HTR-8/SVneo (cell line): ENCODE results near the gene DCPS.
A peak's percentile ranks its signal among the peaks of the same experiment; 100 is the strongest.
"Not testable (repeated sequence)": the region's sequence is repeated elsewhere in the genome, so short reads cannot be mapped to it uniquely, and the experiment has no call there.

Source experiments
- DNase-seq: peaks from one replicate; pipeline ENCODE4 v3.0.0; 2011; ENCODE audit warnings: low spot score, mixed read lengths; ENCODE audit not compliant: insufficient read length
- FAIRE-seq: peaks from 2 replicates; lab custom pipeline; 2011; peaks lifted over from hg19 to GRCh38; lab: Jason Lieb, UNC

DCPS gene, protein sequence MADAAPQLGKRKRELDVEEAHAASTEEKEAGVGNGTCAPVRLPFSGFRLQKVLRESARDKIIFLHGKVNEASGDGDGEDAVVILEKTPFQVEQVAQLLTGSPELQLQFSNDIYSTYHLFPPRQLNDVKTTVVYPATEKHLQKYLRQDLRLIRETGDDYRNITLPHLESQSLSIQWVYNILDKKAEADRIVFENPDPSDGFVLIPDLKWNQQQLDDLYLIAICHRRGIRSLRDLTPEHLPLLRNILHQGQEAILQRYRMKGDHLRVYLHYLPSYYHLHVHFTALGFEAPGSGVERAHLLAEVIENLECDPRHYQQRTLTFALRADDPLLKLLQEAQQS

DNA sequence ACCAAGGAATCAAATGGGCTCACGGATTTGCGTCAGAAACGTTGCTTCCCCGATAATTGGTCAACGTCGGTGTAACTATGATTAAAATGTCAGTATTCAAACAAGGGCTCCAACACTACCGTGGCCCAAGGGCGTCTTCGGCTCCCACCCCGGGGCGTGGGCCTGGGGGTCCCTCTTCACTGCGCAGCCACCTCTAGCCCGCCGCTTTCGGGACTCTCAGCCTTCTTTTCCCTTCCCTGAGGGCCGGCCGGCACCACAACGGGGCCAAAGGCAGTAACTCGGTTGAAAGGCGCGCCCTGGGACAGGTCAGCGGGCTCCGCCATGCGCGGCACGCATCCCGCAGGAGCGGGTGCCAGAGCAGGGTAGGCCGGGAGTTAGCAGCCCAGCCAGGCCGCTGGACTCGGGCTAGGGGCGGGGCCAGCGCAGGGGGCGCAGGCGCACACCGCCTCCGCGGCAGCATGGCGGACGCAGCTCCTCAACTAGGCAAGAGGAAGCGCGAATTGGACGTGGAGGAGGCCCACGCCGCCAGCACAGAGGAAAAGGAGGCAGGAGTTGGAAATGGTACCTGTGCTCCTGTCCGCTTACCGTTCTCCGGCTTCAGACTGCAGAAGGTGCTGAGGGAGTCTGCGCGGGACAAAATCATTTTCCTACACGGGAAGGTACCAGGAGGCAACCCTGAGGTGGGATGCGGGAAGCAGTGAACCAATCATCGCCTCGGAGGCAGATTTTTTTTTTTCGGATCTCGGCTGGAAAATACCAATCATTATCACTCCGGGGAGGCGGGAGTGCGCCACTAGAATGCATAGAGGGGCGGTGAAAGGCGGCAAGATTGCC, at the start of gene DCPS:
Gene DCPS (plus strand): TSS at position 438 of the 834 bp plus-strand sequence. CDS start 21 bp downstream, at position 459.
- FAIRE-seq (peak; percentile 70), DNase-seq (peak; percentile 88)

DNA sequence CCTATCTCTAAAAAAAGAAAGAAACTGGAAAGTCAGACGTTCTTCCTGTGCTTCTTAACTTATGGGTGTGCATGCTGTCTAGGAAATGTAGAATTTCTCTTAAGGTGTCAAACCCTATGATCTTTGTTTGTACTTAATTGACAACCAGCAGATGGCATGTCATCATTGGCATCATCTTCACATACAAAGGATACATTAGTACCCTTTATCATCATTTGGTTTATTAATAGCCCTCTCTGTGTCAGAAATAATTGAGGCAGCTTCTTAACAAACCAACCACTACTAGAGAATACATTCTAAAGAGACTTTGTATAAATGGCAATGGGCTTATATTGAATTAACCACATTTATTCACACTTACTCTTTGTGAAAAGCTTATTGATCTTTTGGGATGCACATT, 49.0 kb upstream of the DCPS start:
- no peak for FAIRE-seq

DNA sequence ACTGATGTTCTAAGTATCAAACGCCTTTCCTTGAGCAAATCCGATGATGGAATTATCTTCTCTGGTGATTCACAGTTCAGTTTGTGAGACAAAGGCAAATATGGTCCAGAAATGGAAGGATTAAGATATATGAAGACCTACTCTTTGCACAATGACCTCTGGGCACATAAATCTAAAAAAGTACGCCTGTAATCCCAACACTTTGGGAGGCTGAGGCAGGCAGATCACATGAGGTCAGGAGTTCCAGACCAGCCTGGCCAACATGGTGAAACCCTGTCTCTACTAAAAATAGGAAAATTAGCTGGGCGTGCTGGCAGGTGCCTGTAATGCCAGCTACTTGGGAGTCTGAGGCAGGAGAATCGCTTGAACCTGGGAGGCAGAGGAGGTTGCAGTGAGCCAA, 48.4 kb upstream of the DCPS start:
- DNase-seq, FAIRE-seq: not testable (repeated sequence)

More for the DNA sequence above, 49.0 kb upstream of the DCPS start:
- DNase-seq = no peak

DNA sequence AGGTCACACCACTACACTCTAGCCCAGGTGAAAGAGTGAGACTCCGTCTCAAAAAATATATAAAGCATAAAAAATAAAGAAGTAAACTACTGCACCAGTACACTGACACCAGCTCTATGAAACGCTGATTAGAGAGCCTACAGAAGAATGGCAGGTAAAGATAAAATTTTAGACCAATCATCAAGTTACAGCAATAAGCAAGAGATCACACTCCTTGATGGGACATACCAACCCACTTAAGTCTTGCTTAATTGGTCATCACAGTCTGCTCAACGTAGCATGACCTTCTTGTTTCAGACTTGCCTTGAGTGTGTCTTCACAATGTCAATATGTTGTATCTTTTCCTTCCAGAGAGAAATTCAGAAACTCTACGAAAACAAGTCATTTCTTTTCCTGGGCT, 47.6 kb upstream of the DCPS start:
- DNase-seq (no peak), FAIRE-seq (no peak)

DNA sequence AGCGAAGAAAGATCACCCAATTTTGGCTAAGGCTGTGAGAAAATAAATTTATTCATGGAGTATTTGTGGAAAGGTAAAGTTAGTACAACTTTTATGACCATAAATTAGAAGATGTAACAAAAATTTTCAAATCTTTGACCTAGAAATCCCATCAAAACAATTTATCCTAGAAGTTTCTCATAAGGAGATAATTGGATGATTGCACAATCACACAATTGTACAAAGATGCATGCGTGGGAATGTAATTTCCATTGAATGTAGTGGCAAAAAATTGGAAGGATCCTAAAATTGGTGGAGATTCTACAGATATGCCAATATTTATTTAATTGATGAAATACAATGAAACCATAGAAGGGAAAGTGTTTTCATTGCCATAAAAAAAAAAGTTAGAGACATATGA, 46.7 kb upstream of the DCPS start:
- FAIRE-seq = no peak
- no peak for DNase-seq

DNA sequence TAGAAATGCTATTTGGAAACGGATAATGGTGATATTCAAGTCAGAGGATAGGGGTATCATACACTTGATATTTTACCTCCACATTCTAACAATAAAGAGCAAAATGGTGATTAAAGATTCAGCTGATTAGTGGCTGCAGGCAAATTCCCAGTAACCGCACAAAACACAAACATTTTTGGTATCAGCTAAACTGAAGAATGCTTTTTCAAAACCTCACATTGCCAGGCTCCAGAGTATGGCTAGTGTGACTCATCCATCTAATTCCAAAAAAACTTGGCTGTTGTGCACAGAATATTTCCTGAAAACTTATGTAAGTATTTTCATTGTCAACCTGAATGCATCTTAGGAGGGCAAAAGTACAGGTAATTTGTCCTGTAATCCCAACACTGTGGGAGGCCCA, 46.1 kb upstream of the DCPS start:
- FAIRE-seq = no peak
- no peak for DNase-seq

DNA sequence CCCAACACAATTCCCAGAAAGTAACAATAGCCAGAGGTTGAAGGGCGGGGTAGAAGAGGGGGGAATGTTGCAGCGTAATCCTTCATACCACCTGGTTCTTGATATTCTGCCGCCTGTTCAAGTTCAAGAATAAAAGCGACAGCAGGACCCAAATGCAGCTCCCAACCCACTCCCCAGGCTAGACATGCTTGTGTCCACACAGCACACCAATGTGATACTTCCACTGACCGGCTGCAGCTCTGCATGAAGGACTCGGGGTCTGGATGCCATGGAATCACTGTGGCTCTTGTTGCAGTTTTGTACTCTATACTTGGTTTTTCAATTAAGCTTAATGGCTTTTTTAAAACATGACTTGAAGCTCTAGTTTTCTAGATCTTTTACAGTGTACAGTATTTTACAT, 41.6 kb upstream of the DCPS start:
- no peak for DNase-seq
- FAIRE-seq = no peak

DNA sequence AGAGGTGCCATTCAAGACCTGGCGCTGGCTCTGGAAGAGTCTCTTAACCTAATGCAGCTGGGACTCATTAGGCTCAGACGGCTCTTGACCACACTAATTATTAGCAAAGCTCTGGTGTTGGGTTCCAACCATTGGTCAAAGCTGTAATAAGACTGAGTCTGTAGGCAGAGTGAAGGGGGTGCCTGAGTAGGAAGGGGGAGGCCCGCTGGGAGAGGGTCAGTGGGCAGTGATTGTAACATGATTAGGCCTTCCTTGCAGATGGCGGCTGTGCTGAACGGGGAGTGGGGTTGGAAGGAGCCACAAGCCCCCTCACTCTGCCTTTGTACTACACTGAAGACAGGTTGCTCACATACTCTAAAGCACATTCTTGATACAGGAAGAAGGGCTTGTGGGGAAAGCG, 40.4 kb upstream of the DCPS start:
- DNase-seq (no peak), FAIRE-seq (no peak)

DNA sequence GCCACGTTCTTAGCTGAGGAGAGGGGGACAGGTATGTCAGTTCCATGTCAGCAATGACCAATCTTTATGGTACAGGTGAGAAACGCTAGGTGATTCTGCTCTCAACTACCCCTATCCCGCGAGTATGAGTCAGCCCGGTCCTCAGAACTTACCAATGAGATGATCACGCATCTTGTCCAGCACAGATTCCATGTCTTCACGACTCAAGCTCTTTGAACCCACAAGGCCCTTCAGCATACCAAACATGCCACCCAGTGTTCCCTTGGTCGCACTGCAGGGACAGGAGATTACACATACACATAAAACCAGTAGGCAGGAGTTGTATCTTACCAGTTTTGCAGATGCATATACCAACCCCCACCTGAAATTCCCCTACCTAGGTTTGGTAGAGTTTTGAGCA, 38.0 kb upstream of the DCPS start:
- FAIRE-seq (no peak), DNase-seq (no peak)

DNA sequence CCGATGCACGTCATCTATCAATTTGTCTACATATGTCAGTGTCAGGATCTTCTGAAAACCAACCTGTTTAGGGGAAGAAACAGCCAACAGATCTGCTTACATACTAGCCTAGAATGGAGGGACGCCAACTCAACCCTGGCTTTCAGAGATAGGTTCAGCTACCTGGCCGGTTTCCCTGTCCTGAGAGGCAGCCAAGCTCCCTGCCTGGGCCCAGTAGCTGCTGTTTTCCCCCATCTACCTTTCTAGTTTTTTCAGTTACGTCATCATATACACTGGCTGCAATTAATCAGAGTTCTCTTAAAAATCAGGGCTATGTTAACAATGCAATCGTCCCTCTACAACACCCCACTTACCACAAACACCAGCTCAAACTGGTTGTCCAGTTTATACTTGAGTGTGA, 36.2 kb upstream of the DCPS start:
- no peak for FAIRE-seq

DNA sequence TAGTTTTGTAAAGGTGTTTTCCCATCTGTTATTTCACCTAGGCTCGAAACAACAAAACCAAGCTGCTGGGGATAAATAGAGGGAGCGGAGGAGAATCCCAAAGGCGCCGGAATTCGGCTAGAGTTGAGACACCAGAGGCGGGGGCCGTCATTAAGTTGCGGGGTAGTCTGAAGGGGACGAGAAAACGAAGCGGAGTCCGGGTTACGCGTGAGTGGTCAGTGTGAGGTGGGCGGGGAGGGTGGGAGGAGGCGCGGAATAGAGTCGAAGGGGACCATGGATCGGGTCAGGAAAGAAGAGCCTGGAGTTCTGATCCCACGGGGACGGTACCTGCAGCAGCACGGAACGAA, 35.5 kb upstream of the DCPS start:
- no peak for FAIRE-seq
- DNase-seq = peak; percentile 22

More for the DNA sequence above, 36.2 kb upstream of the DCPS start:
- DNase-seq = no peak

DNA sequence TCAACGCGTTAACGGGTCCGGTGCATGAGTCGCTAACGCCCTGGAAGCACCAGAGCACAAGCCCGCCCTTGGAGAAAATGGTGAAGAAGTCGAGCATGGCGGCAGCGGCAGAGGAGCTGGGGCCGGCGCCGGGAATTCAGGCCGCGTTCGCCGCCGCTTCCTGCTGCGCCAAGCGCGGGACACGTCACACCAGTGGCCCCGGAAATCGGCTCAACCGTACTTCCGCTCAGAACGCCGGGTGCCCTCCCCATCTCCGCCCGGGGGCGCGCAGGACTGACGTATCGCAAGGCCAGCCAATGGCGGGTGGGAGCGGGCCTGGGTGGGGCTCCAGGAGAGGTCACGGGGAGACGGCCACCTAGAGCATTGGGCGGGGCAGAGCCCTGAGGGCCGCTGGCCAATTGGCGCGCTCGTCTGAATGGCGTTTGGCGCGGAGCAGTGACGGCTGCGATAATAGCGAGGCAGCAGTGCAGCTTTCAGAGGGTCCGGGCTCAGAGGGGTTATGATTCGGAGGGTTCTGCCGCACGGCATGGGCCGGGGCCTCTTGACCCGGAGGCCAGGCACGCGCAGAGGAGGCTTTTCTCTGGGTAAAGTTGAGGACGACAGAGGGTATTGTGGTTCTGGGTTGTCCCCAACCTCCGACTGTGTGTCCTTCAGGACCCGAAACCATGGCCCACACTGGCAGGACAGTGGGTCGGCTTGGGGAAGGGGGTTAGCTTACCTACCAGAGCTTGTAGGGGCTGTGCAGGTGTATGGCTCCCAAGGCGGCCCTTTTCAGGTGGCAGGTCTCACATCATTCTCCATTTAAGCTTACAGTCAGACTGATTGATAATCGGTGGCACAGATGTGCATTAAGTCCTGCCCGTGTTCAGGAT, 34.9 kb upstream of the DCPS start, which contains the start of the genes FOXRED1 and SRPRA:
Gene FOXRED1 (plus strand): TSS at position 447 of the 872 bp plus-strand sequence. CDS start 53 bp downstream, at position 500.
Gene SRPRA (minus strand): TSS at position 188 of the 872 bp plus-strand sequence. CDS start 91 bp downstream, at position 97.
- DNase-seq = peak; percentile 97
- FAIRE-seq = peak; percentile 94

DNA sequence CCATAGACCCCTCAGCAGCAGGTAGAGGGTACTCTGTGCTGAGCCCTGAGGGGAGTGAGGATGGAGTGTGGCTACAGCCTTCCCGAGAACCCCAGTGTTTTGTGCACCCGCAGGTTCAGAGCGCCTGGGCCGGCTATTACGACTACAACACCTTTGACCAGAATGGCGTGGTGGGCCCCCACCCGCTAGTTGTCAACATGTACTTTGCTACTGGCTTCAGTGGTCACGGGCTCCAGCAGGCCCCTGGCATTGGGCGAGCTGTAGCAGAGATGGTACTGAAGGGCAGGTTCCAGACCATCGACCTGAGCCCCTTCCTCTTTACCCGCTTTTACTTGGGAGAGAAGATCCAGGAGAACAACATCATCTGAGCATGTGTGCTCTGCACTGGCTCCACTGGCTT, 26.5 kb upstream of the DCPS start:
- FAIRE-seq (no peak), DNase-seq (no peak)

DNA sequence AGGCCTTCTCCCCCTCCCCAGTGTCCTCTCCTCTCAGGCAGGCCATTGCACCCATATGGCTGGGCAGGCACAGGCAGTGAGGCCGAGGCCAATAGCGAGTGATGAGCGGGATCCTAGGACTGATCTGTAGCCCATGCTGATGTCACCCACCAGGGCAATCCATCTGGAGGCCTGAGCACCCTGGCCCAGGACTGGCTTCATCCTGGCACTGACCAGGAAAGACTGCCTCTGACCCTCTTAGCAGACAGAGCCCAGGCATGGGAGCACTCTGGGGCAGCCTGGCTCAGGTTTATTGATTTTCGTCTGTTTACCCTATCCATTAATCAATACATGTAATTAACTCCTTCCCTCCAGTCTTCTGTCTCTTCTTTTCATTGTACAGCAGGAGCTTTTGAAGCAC, 26.1 kb upstream of the DCPS start:
- no peak for FAIRE-seq

DNA sequence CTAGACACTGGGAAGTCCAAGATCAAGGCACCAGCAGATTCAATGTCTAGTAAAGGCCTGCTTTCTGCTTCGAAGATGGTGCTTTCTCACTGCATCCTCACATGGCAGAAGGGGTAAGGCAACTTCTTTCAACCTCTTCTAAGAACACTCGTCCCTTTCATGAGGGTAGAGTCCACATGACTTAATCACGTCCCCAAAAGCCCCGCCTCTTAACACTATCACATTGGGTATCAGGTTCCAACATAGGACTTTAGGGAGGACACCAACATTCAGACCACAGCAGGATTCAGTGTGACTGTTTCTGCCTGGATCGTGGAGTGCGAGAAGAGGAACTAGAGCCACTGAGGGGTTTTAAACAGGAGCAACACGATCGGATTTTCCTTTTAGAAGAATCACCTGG, 24.7 kb upstream of the DCPS start:
- FAIRE-seq (no peak), DNase-seq (no peak)

More for the DNA sequence above, 26.1 kb upstream of the DCPS start:
- no peak for DNase-seq

DNA sequence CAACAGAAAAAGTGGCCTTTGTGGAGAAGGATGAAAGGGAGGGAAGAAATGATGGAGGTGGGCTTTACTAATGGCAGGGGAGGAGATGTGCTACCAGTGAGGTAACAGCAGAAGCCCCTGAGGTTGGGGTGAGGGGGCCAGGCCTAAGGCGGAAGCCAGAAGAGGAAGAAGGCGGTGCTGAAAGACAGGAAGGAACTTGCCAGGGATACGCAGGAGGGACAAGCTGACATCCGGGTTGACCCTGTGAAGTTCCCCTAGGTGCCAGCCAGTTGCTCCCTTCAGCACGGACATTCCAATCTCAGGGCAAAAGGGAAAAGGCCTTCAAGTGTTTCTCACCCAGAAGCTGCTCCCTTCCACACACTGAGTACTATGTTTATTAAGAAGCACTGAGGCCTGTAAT, 23.3 kb upstream of the DCPS start:
- no peak for DNase-seq

DNA sequence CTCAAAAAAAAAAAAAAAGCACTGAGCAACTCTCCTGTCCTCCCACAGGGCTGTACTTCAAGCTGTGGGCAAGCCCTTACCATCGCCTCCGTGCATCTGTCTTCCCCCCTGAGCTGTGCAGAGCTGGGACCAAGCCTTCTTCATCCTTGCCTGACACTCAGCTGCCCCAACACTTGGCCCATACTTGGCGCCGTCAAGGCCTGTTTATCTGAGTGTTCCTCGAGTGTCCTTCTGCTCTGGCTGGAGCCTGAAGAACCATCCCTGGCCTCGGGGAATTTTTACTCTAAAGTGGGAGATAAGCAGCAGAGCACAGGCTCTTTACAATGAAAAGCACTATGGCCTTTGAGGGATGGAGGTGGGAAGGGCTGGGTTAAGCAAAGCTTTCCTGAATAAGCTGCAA, 22.6 kb upstream of the DCPS start:
- FAIRE-seq (no peak), DNase-seq (no peak)

More for the DNA sequence above, 23.3 kb upstream of the DCPS start:
- FAIRE-seq = no peak

DNA sequence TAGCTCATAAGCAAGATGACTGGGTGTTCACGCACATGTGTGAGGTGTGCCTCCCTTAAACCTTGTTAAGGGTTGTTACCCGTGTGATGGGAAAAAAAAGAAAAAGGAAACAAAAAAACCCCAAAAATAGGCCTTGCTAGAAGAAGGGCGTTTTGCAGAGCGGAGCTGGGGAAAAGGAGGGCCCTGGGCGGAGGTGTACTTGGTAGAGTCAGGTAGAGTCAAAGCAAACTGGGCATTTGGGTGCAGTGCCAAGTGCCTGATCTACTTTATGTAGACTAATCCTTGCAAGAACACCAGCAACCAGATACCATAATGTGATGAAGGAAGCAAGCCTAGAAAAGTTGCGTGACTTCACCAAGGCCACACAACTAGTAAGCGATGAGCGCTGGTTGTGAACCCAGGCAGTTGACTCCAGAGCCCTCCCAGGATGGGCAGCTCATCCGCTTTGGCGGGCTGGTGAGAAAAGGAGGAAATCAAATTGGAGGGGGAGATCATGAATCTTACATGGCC, 22.1 kb upstream of the DCPS start:
- FAIRE-seq (no peak), DNase-seq (no peak)

DNA sequence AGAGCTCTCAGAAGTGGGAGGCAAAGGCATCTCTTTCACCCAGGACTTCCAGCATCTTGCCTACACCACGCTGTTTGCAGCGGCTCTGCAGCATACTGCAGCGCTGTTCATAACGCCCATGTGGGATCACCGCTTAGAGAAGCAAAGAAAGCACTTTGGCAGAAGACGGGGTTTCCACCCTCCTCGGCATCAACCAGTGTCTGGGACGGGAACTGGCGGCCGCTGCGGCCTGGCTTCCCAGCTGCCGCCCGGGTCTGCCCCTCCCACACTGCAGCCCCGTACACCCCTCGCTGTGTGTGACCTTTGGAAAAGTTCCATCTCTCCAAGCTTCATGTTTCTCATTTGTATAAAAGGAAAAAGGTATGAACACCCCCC, 21.5 kb upstream of the DCPS start:
- DNase-seq (no peak), FAIRE-seq (no peak)
